Spleen (tissue), 11 donors: Measurements from ENCODE around the gene TCF12. TPM values are rescaled to one million over a fixed set of nuclear protein-coding genes. Genes with fewer than 3 reads are reported as not detected.

Experiments used
- DNase-seq: peaks from one replicate; pipeline ENCODE4 v3.0.0-alpha.2; 2020
- H3K27ac ChIP-seq, 8 donors: fragments of 200-600 bp; sonication (generic) in 7 of 8; 1 replicate in 4 of 8; 2 replicates in 4 of 8; pipeline versions ENCODE4 v1.5.0 to v1.8.0; 2016 to 2021; ENCODE audit warnings: inconsistent platforms in 4 of 8, mild to moderate bottlenecking in 4 of 8, moderate library complexity in 1 of 8
- H3K27me3 ChIP-seq, 7 donors: fragments of 200-600 bp; sonication (generic) in 6 of 7; replicated peaks in 1 of 7; 1 replicate in 4 of 7; 2 replicates in 3 of 7; pipeline versions ENCODE4 v1.5.0 to v1.8.0; 2016 to 2021; ENCODE audit warnings: inconsistent platforms in 3 of 7, mild to moderate bottlenecking in 1 of 7
- H3K36me3 ChIP-seq, 6 donors: fragments of 200-600 bp; sonication (generic) in 5 of 6; 1 replicate in 4 of 6; 2 replicates in 2 of 6; pipeline versions ENCODE4 v1.5.0 to v1.8.0; 2016 to 2021; ENCODE audit warnings: inconsistent platforms in 2 of 6
- H3K4me1 ChIP-seq, 6 donors: fragments of 200-600 bp; sonication (generic) in 5 of 6; 1 replicate in 3 of 6; 2 replicates in 3 of 6; pipeline versions ENCODE4 v1.5.0 to v1.8.0; 2016 to 2021; ENCODE audit warnings: inconsistent platforms in 3 of 6
- H3K4me3 ChIP-seq, 8 donors: fragments of 200-600 bp; sonication (generic) in 7 of 8; 1 replicate in 4 of 8; 2 replicates in 4 of 8; pipeline versions ENCODE4 v1.5.0 to v1.8.0; 2016 to 2021; ENCODE audit warnings: inconsistent platforms in 4 of 8, mild to moderate bottlenecking in 4 of 8, moderate library complexity in 2 of 8
- H3K9me3 ChIP-seq, 8 donors: fragments of 200-600 bp; sonication (generic) in 7 of 8; 1 replicate in 4 of 8; 2 replicates in 4 of 8; pipeline versions ENCODE4 v1.5.0 to v1.8.0; 2016 to 2021; ENCODE audit warnings: inconsistent platforms in 4 of 8
- CTCF ChIP-seq, 11 experiments: fragments of 200-600 bp in 7 of 11; fragments of 450-650 bp in 4 of 11; sonication (generic) in 4 of 11; IDR thresholded peaks in 8 of 11; conservative IDR thresholded peaks in 3 of 11; 1 replicate in 7 of 11; 2 replicates in 4 of 11; pipeline versions ENCODE4 v1.4.0 to v1.8.0; 2016 to 2021; ENCODE audit warnings: antibody characterized with exemption in 11 of 11, inconsistent platforms in 4 of 11, mild to moderate bottlenecking in 1 of 11
- POLR2A ChIP-seq, 3 donors: fragments of 450-650 bp; IDR thresholded peaks; one replicate each; pipeline ENCODE4 v1.5.1; 2017; ENCODE audit warnings: antibody characterized with exemption in 3 of 3, mild to moderate bottlenecking in 1 of 3
- POLR2AphosphoS5 ChIP-seq, 3 donors: sonication (generic); formaldehyde crosslinking; IDR thresholded peaks; one replicate each; pipeline ENCODE4 v1.5.1; 2017; ENCODE audit warnings: antibody characterized with exemption in 3 of 3
- WGBS, 5 donors: extraction: QIAGEN DNeasy Blood & Tissue Kit in 3 of 5; methylation state at CpG; one replicate each; pipeline versions ENCODE4 v1.1.5 to v1.1.7; 2013 to 2018; 5-methylcytosine and 5-hydroxymethylcytosine counted together
- intact Hi-C: fragments of 100-400 bp; cut with DNase I; formaldehyde crosslinking; loops from one replicate; pipeline ENCODE4 v1.15.0; 2023; ENCODE audit warnings: low total_unique reads
- polyA plus RNA-seq, 3 donors: library from polyadenylated mRNA; stranded (reverse); fragments of 200-250 nt; gene quantifications; one replicate each; pipeline ENCODE4 v1.2.1, GENCODE V29; 2013
- total RNA-seq, 7 donors: library from RNA; depleted of rRNA in 3 of 7; stranded (reverse); fragments of >200 nt in 3 of 7; fragmentation: NEBNext Ultra II Directional in 4 of 7; extraction: Animal tissue kit (Norgen Biotek cat#: 25700) in 4 of 7; gene quantifications; one replicate each; pipeline versions ENCODE4 v1.1.0 to v1.2.1, GENCODE V29; 2016 to 2021
- donor health status: healthy with polysubstance abuse.
- donor health status: DM: no; HTN: no; CAD: no; lungs with moderate emphysema.
- donor health status: DM: no; HTN: no; CAD: no.
- donor health status: Bipolar disorder and iron deficiency.
- donor health status: healthy.
- donor health status: DM: no; HTN: no; CAD: no.
- donor health status: DM: yes; HTN: yes; CAD: no.

The TCF12 gene
- total and polyA plus RNA-seq, 10 donors, result 8.3 to 139 (median 111) TPM

- WGBS, 5 donors, result 77 to 93% (median 83%) methylated on average over 10 of the region's 10 CpGs
- Histone ChIP-seq H3K36me3 (no peaks in the 10 kb centered on the region), H3K9me3 (peaks cover 0 to 5% (median 0%) of the 10 kb centered on the region in 8 donors), H3K4me1 (peaks cover 0 to 46% (median 2%) of the 10 kb centered on the region in 6 donors), H3K4me3 (no peak overlapping the region), H3K27ac (no peak overlapping the region), H3K27me3 (no peaks in the 10 kb centered on the region)
- TF ChIP-seq CTCF (IDR thresholded peaks at IDR 0.05 in 8 of 11, conservative IDR thresholded peaks at IDR 0.05 in 3 of 11), result no peak
- no peak for TF ChIP-seq POLR2A (IDR thresholded peaks at IDR 0.05)
- no peak for TF ChIP-seq POLR2AphosphoS5 (IDR thresholded peaks at IDR 0.05)
- intact Hi-C loops, result no loop called here
- DNase-seq, result no peak
These were observed 107.0 kb downstream of the TCF12 start for GRCh38 chr15:57025264-57025926.

- WGBS, 5 donors, result 87 to 95% (median 91%) methylated on average over 2 of the region's 2 CpGs
- no peak for DNase-seq
- H3K4me3 ChIP-seq, result no peak overlapping the region
- H3K36me3 ChIP-seq, result no peaks in the 10 kb centered on the region
- peaks cover 0 to 53% (median 4%) of the 10 kb centered on the region in 6 donors for H3K4me1 ChIP-seq
- H3K9me3 ChIP-seq, result peaks cover 0 to 5% (median 0%) of the 10 kb centered on the region in 8 donors
- H3K27ac ChIP-seq, result no peak overlapping the region
- no peaks in the 10 kb centered on the region for H3K27me3 ChIP-seq
- intact Hi-C loops, result no loop called here
- TF ChIP-seq CTCF (IDR thresholded peaks at IDR 0.05 in 8 of 11, conservative IDR thresholded peaks at IDR 0.05 in 3 of 11) (no peak), POLR2AphosphoS5 (IDR thresholded peaks at IDR 0.05) (no peak), POLR2A (IDR thresholded peaks at IDR 0.05) (no peak)
These were observed 107.7 kb downstream of the TCF12 start for GRCh38 chr15:57026016-57026592.

- no peak for TF ChIP-seq CTCF (IDR thresholded peaks at IDR 0.05 in 8 of 11, conservative IDR thresholded peaks at IDR 0.05 in 3 of 11)
- no peak for TF ChIP-seq POLR2A (IDR thresholded peaks at IDR 0.05)
- no peak for TF ChIP-seq POLR2AphosphoS5 (IDR thresholded peaks at IDR 0.05)
- 97 to 100% (median 98%) methylated on average over 5 of the region's 5 CpGs for WGBS, 5 donors
- Histone ChIP-seq H3K4me3 (no peak overlapping the region), H3K4me1 (peaks cover 0 to 67% (median 12%) of the 10 kb centered on the region in 6 donors), H3K9me3 (no peaks in the 10 kb centered on the region), H3K27ac (no peak overlapping the region), H3K27me3 (no peaks in the 10 kb centered on the region), H3K36me3 (no peaks in the 10 kb centered on the region)
- intact Hi-C loops, result no loop called here
- DNase-seq, result no peak
These were observed 109.2 kb downstream of the TCF12 start for GRCh38 chr15:57027596-57027995.

- intact Hi-C loops, result no loop called here
- Histone ChIP-seq H3K4me3 (no peak overlapping the region), H3K27ac (no peak overlapping the region), H3K36me3 (no peaks in the 10 kb centered on the region), H3K4me1 (peaks cover 0 to 65% (median 12%) of the 10 kb centered on the region in 6 donors), H3K9me3 (no peaks in the 10 kb centered on the region), H3K27me3 (no peaks in the 10 kb centered on the region)
- no peak for TF ChIP-seq CTCF (IDR thresholded peaks at IDR 0.05 in 8 of 11, conservative IDR thresholded peaks at IDR 0.05 in 3 of 11)
- TF ChIP-seq POLR2AphosphoS5 (IDR thresholded peaks at IDR 0.05), result no peak
- TF ChIP-seq POLR2A (IDR thresholded peaks at IDR 0.05), result no peak
- DNase-seq, result no peak
- WGBS, 5 donors, result 81 to 95% (median 90%) methylated on average over 7 of the region's 7 CpGs
These were observed 109.7 kb downstream of the TCF12 start for GRCh38 chr15:57028176-57028575.
